SK-N-SH (cell line): ENCODE results near the gene BCL2L13. TPM values are rescaled to one million over a fixed set of nuclear protein-coding genes. Genes with fewer than 3 reads are reported as not detected.

Experiments
- CTCF ChIA-PET: fragments of 300-600, 350-600 bp; formaldehyde crosslinking; extraction: SDS; loops from one replicate; lab custom pipeline; 2021; lab: Yijun Ruan, JAX
- POLR2A ChIA-PET: fragments of 350-600 bp; sonication (Branson Sonifier 250); formaldehyde crosslinking; extraction: SDS; loops from one replicate; lab custom pipeline; 2020; ENCODE audit warnings: antibody characterized with exemption, inconsistent platforms; lab: Yijun Ruan, JAX
- DNase-seq: peaks from one replicate; pipeline ENCODE4 v3.0.0; 2012
- H2AFZ ChIP-seq: fragments of 200-600 bp; sonication (generic); 2 replicates; pipeline ENCODE4 v1.8.1; 2016; ENCODE audit warnings: antibody characterized with exemption, mild to moderate bottlenecking, low read depth
- H3F3A ChIP-seq: fragments of 200-600 bp; sonication (generic); replicated peaks from 2 replicates; pipeline ENCODE3; 2016; ENCODE audit warnings: antibody characterized with exemption, mild to moderate bottlenecking; ENCODE audit not compliant: insufficient read depth
- H3K27ac ChIP-seq, 2 experiments: fragments of 200-500 bp in 1 of 2; fragments of 200-600 bp in 1 of 2; sonication (Bioruptor generic) in 1 of 2; sonication (generic), shearing (Covaris generic) in 1 of 2; 2 replicates each; pipeline versions ENCODE4 v1.5.1 to v1.6.1; 2014 to 2016; ENCODE audit warnings: low read depth in 2 of 2, inconsistent platforms in 1 of 2, low read length in 1 of 2, mild to moderate bottlenecking in 1 of 2, mixed read lengths in 1 of 2
- H3K27me3 ChIP-seq: fragments of 200-600 bp; sonication (generic), shearing (Covaris generic); 2 replicates; pipeline ENCODE4 v1.6.1; 2016; ENCODE audit warnings: mixed run types; ENCODE audit not compliant: insufficient read depth
- H3K36me3 ChIP-seq, 2 experiments: fragments of 200-500 bp in 1 of 2; fragments of 200-600 bp in 1 of 2; sonication (Bioruptor generic) in 1 of 2; sonication (generic) in 1 of 2; replicated peaks in 1 of 2; 2 replicates each; pipeline versions ENCODE3 to v1.5.1; 2014 to 2016; ENCODE audit warnings: low read length in 1 of 2, mild to moderate bottlenecking in 1 of 2; ENCODE audit not compliant: insufficient read depth in 2 of 2, control insufficient read depth in 1 of 2
- H3K4me1 ChIP-seq, 2 experiments: fragments of 200-500 bp in 1 of 2; fragments of 200-600 bp in 1 of 2; sonication (Bioruptor generic) in 1 of 2; sonication (generic), shearing (Covaris generic) in 1 of 2; 2 replicates each; pipeline versions ENCODE4 v1.5.1 to v1.6.1; 2014 to 2016; ENCODE audit warnings: low read depth in 1 of 2, low read length in 1 of 2, mixed run types in 1 of 2; ENCODE audit not compliant: insufficient read depth in 2 of 2, control insufficient read depth in 1 of 2
- H3K4me2 ChIP-seq: fragments of 200-600 bp; sonication (generic), shearing (Covaris generic); 2 replicates; pipeline ENCODE4 v1.6.1; 2017; ENCODE audit warnings: mixed run types
- H3K4me3 ChIP-seq, 2 experiments: fragments of 200-500 bp in 1 of 2; fragments of 200-600 bp in 1 of 2; sonication (Bioruptor generic) in 1 of 2; sonication (generic), shearing (Covaris generic) in 1 of 2; 2 replicates each; pipeline versions ENCODE4 v1.5.1 to v1.8.1; 2014 to 2016; ENCODE audit warnings: low read depth in 2 of 2, inconsistent platforms in 1 of 2, low read length in 1 of 2, mild to moderate bottlenecking in 1 of 2, mixed read lengths in 1 of 2, moderate library complexity in 1 of 2
- H3K79me2 ChIP-seq: fragments of 200-600 bp; sonication (generic); 2 replicates; pipeline ENCODE4 v1.8.1; 2017; ENCODE audit warnings: mild to moderate bottlenecking; ENCODE audit not compliant: insufficient read depth
- H3K9ac ChIP-seq: fragments of 200-600 bp; sonication (generic); 2 replicates; pipeline ENCODE4 v1.6.1; 2017; ENCODE audit warnings: mixed run types
- H3K9me2 ChIP-seq: fragments of 200-600 bp; sonication (generic); 2 replicates; pipeline ENCODE4 v1.6.1; 2017; ENCODE audit warnings: mixed run types
- H3K9me3 ChIP-seq: fragments of 200-600 bp; sonication (generic); 2 replicates; pipeline ENCODE4 v1.6.1; 2017; ENCODE audit warnings: mixed run types, mild to moderate bottlenecking, moderate library complexity
- H4K20me1 ChIP-seq: fragments of 200-600 bp; sonication (generic); 2 replicates; pipeline ENCODE4 v1.6.1; 2017; ENCODE audit warnings: mild to moderate bottlenecking, mixed run types; ENCODE audit not compliant: insufficient read depth
- FOSL2 ChIP-seq: IDR thresholded peaks from 2 replicates; pipeline ENCODE4 v1.4.0; 2012; ENCODE audit warnings: low read depth, mild to moderate bottlenecking, moderate library complexity, borderline replicate concordance
- FOXJ3 ChIP-seq: sonication (generic); formaldehyde crosslinking; IDR thresholded peaks from 2 replicates; pipeline ENCODE4 v1.5.1; 2020; ENCODE audit warnings: mild to moderate bottlenecking, missing genetic modification reagents
- GABPA ChIP-seq: IDR thresholded peaks from 2 replicates; pipeline ENCODE4 v1.4.0; 2012; ENCODE audit warnings: low read depth, mild to moderate bottlenecking
- GATA2 ChIP-seq: sonication (generic); formaldehyde crosslinking; IDR thresholded peaks from 2 replicates; pipeline ENCODE4 v1.5.0; 2020; ENCODE audit warnings: mild to moderate bottlenecking, missing genetic modification reagents
- MEF2A ChIP-seq: IDR thresholded peaks from 2 replicates; pipeline ENCODE4 v1.4.0; 2012; ENCODE audit warnings: low read depth, borderline replicate concordance
- MXI1 ChIP-seq: IDR thresholded peaks from 2 replicates; pipeline ENCODE4 v1.6.1; 2012; ENCODE audit warnings: mild to moderate bottlenecking, low read depth, low read length, improper control_type of control experiment
- NRF1 ChIP-seq: IDR thresholded peaks from 2 replicates; pipeline ENCODE4 v1.6.1; 2012; ENCODE audit warnings: low read depth, mild to moderate bottlenecking, low read length
- POLR2AphosphoS5 ChIP-seq: IDR thresholded peaks from 2 replicates; pipeline ENCODE4 v1.6.1; 2012; ENCODE audit warnings: low read depth, low read length
- RFX5 ChIP-seq: IDR thresholded peaks from 2 replicates; pipeline ENCODE4 v1.6.1; 2012; ENCODE audit warnings: mild to moderate bottlenecking, improper control_type of control experiment, low read length
- RXRA ChIP-seq: IDR thresholded peaks from 2 replicates; pipeline ENCODE4 v1.4.0; 2012; ENCODE audit warnings: low read depth, mild to moderate bottlenecking, borderline replicate concordance
- SIN3A ChIP-seq: IDR thresholded peaks from 2 replicates; pipeline ENCODE4 v1.6.1; 2012; ENCODE audit warnings: low read depth, mild to moderate bottlenecking, low read length, moderate library complexity, borderline replicate concordance
- SMC3 ChIP-seq: IDR thresholded peaks from 2 replicates; pipeline ENCODE4 v1.6.1; 2012; ENCODE audit warnings: low read depth, low read length, improper control_type of control experiment
- TAF1 ChIP-seq: IDR thresholded peaks from 2 replicates; pipeline ENCODE4 v1.6.1; 2012; ENCODE audit warnings: low read depth, mild to moderate bottlenecking, low read length, moderate library complexity, borderline replicate concordance
- USF1 ChIP-seq: IDR thresholded peaks from 2 replicates; pipeline ENCODE4 v1.4.0; 2012; ENCODE audit warnings: low read depth, borderline replicate concordance
- ZBTB33 ChIP-seq: IDR thresholded peaks from 2 replicates; pipeline ENCODE4 v1.4.0; 2012; ENCODE audit warnings: low read depth, borderline replicate concordance
- WGBS: methylation state at CpG from one replicate; pipeline ENCODE4 v1.1.6; 2017; ENCODE audit warnings: low lambda C conversion rate; 5-methylcytosine and 5-hydroxymethylcytosine counted together
- polyA plus RNA-seq, 3 experiments: library from polyadenylated mRNA; depleted of rRNA; stranded (reverse); fragments of >200 nt; gene quantifications; 2 replicates each; pipeline ENCODE4 v1.2.3, GENCODE V29; 2012

BCL2L13 gene
- polyA plus RNA-seq, 1 of the 3 experiments (the other 2 are of a cell fraction), result 37.1 TPM

GRCh38 chr22:17777005-17777716 is 138.6 kb downstream of the BCL2L13 start:
- 83% methylated on average over 16 of the region's 27 CpGs for WGBS
- TF ChIP-seq NRF1, result no peak
- no peak for TF ChIP-seq POLR2AphosphoS5
- TF ChIP-seq SMC3, result no peak
- TF ChIP-seq SIN3A, result no peak
- no peak for TF ChIP-seq TAF1
- no peak for TF ChIP-seq MXI1
- no peak for TF ChIP-seq MEF2A
- TF ChIP-seq RXRA, result no peak

GRCh38 chr22:17777717-17778044 is 139.1 kb downstream of the BCL2L13 start:
- H3K4me3 ChIP-seq, result no peak overlapping the region
- H3K4me2 ChIP-seq, result no peak overlapping the region
- peaks cover 16 to 37% of the 10 kb centered on the region in 2 experiments; a peak in 3 of 4 replicates for H3K4me1 ChIP-seq
- 74% methylated on average over 3 of the region's 6 CpGs for WGBS
- CTCF ChIA-PET, result interaction anchor here (1.2 kb wide), 1 partner anchor 35 kb away, joined by 4 read pairs; no protein-coding TSS in a partner anchor
- no peaks in the 10 kb centered on the region for H3F3A ChIP-seq
- no peaks in the 10 kb centered on the region for H3K9me3 ChIP-seq
- POLR2A ChIA-PET, result no interaction called here
- H3K36me3 ChIP-seq, result no peaks in the 10 kb centered on the region
- no peaks in the 10 kb centered on the region for H3K27me3 ChIP-seq
- DNase-seq, result no peak
- TF ChIP-seq FOSL2 (no peak), FOXJ3 (CRISPR knock-in tag) (no peak), USF1 (no peak), ZBTB33 (no peak), GATA2 (CRISPR knock-in tag) (no peak), RFX5 (no peak), RXRA (no peak), SMC3 (no peak), GABPA (no peak)
- no peaks in the 10 kb centered on the region for H3K9me2 ChIP-seq
- no peak overlapping the region for H3K9ac ChIP-seq
- H4K20me1 ChIP-seq, result peaks cover 3% of the 10 kb centered on the region; the same call in 1 of the 2 replicates
- H3K79me2 ChIP-seq, result peaks cover 8% of the 10 kb centered on the region; the same call in 1 of the 2 replicates
- no peak overlapping the region for H2AFZ ChIP-seq
- H3K27ac ChIP-seq, result no peak overlapping the region

More at GRCh38 chr22:17777005-17777716, 138.6 kb downstream of the BCL2L13 start:
- Histone ChIP-seq H3K27me3 (no peaks in the 10 kb centered on the region), H3K9me3 (no peaks in the 10 kb centered on the region), H4K20me1 (peaks cover 7% of the 10 kb centered on the region), H3K36me3 (no peaks in the 10 kb centered on the region), H3K9me2 (no peaks in the 10 kb centered on the region), H2AFZ (no peak overlapping the region), H3K4me1 (peaks cover 21 to 41% of the 10 kb centered on the region in 2 experiments; a peak in 3 of 4 replicates), H3K4me2 (no peak overlapping the region), H3K4me3 (no peak overlapping the region), H3K79me2 (peaks cover 13% of the 10 kb centered on the region; the same call in 1 of the 2 replicates), H3F3A (no peaks in the 10 kb centered on the region), H3K27ac (no peak overlapping the region), H3K9ac (no peak overlapping the region)
- CTCF ChIA-PET, result no interaction called here
- POLR2A ChIA-PET, result no interaction called here
- no peak for DNase-seq
